Body of pancreas (tissue), 4 donors: Measurements from ENCODE around the gene PRDM16. TPM values are rescaled to one million over a fixed set of nuclear protein-coding genes. Genes with fewer than 3 reads are reported as not detected.
A peak's percentile ranks its signal among the peaks of the same experiment; 100 is the strongest.

Source experiments
- ATAC-seq: fragments of 150-250 bp; one replicate; pipeline ENCODE4 v1.9.1; 2016
- DNase-seq, 4 donors: peaks; one replicate each; pipeline ENCODE4 v3.0.0-alpha.2; 2019
- H3K27ac ChIP-seq, 4 donors: fragments of 200-600 bp; sonication (generic); 1 replicate in 3 of 4; 2 replicates in 1 of 4; pipeline versions ENCODE4 v1.5.1 to v1.6.1; 2016 to 2019; ENCODE audit warnings: mild to moderate bottlenecking in 1 of 4, mixed read lengths in 1 of 4, moderate library complexity in 1 of 4
- H3K27me3 ChIP-seq, 2 donors: fragments of 200-600 bp; sonication (generic); one replicate each; pipeline ENCODE4 v1.6.0; 2016; ENCODE audit warnings: mild to moderate bottlenecking in 1 of 2
- H3K36me3 ChIP-seq, 2 donors: fragments of 200-600 bp; sonication (generic); replicated peaks in 1 of 2; 2 replicates each; pipeline ENCODE4 v1.5.1; 2016; ENCODE audit warnings: low read depth in 2 of 2; ENCODE audit not compliant: insufficient read depth in 1 of 2
- H3K4me1 ChIP-seq: fragments of 200-600 bp; sonication (generic); one replicate; pipeline ENCODE4 v1.6.0; 2016
- H3K4me3 ChIP-seq, 2 donors: fragments of 200-600 bp; sonication (generic); 1 replicate in 1 of 2; 2 replicates in 1 of 2; pipeline ENCODE4 v1.5.1; 2016 to 2019
- H3K9me3 ChIP-seq, 3 donors: fragments of 200-600 bp; sonication (generic); 1 replicate in 2 of 3; 2 replicates in 1 of 3; pipeline ENCODE4 v1.5.1; 2016
- CTCF ChIP-seq, 7 experiments: fragments of 450-650 bp in 4 of 7; fragments of 200-600 bp in 3 of 7; sonication (generic) in 3 of 7; IDR thresholded peaks; one replicate each; pipeline ENCODE4 v1.5.1; 2016 to 2019; ENCODE audit warnings: antibody characterized with exemption in 7 of 7
- POLR2A ChIP-seq, 3 donors: fragments of 450-650 bp; IDR thresholded peaks; one replicate each; pipeline ENCODE4 v1.6.1; 2016; ENCODE audit warnings: antibody characterized with exemption in 3 of 3, mild to moderate bottlenecking in 2 of 3
- WGBS, 2 donors: methylation state at CpG; one replicate each; pipeline ENCODE4 v1.1.5; 2017; 5-methylcytosine and 5-hydroxymethylcytosine counted together
- intact Hi-C: fragments of 100-400 bp; cut with DNase I; formaldehyde crosslinking; loops from one replicate; pipeline ENCODE4 v1.15.1; 2023
- total RNA-seq, 2 donors: library from RNA; depleted of rRNA; stranded (reverse); fragments of >200 nt; gene quantifications; one replicate each; pipeline ENCODE4 v1.1.0, GENCODE V29; 2016

The PRDM16 gene
- total RNA-seq, 2 donors from 2014 or later: 15.2 to 16.6 TPM

GRCh38 chr1:3468236-3469103, 399.5 kb downstream of the PRDM16 start:
- 86 to 98% methylated on average over 10 to 29 of the region's 34 CpGs for WGBS, 2 donors
- Histone ChIP-seq H3K4me3 (no peak overlapping the region), H3K9me3 (no peaks in the 10 kb centered on the region), H3K4me1 (no peaks in the 10 kb centered on the region), H3K36me3 (no peaks in the 10 kb centered on the region), H3K27ac (no peak overlapping the region), H3K27me3 (no peaks in the 10 kb centered on the region)
- TF ChIP-seq POLR2A (IDR thresholded peaks at IDR 0.05) (no peak), CTCF (IDR thresholded peaks at IDR 0.05) (no peak)
- ATAC-seq (no peak), DNase-seq (peak in 2 of 4 donors; percentile 5 to 10)
- intact Hi-C loops: no loop called here

DNA sequence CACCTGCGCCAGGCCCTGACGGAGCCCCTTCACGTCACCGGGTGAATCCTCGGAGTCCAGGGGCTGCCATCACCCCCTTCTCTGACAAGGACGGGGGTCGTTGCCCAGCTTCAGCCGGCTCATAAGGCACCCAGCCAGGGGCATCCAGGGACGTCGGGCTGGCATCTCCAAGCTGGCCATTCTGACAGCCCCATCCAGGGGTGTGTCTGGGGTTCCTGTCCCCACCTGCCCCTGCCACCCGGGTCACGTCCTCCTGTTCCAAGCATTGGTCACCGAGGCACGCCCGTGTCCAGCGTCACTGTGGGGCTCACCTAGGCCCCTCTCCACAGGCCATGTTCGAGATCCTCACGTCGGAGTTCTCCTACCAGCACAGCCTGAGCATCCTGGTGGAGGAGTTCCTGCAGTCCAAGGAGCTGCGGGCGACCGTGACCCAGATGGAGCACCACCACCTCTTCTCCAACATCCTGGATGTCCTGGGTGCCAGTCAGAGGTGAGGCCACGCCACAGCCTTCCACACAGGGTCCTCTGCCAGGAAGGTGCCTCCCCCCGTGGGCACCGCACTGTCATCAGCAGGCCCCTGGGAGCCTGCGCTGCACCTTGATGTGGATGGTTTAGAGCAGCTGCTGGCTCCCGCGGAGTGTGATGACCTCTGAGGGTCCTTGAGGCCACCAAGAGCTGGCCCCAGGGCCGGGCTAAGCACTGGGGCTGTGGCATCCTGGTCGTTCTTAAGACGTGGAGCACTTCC, 400.3 kb downstream of the PRDM16 start:
- intact Hi-C loops: no loop called here
- Histone ChIP-seq H3K36me3 (peaks cover 0 to 3% of the 10 kb centered on the region in 2 donors), H3K9me3 (no peaks in the 10 kb centered on the region), H3K27me3 (no peaks in the 10 kb centered on the region), H3K4me1 (no peaks in the 10 kb centered on the region), H3K27ac (no peak overlapping the region), H3K4me3 (no peak overlapping the region)
- no peak for DNase-seq
- WGBS, 2 donors: 93 to 100% methylated on average over 4 to 29 of the region's 31 CpGs
- ATAC-seq: no peak
- TF ChIP-seq POLR2A (IDR thresholded peaks at IDR 0.05): no peak
- no peak for TF ChIP-seq CTCF (IDR thresholded peaks at IDR 0.05)

DNA sequence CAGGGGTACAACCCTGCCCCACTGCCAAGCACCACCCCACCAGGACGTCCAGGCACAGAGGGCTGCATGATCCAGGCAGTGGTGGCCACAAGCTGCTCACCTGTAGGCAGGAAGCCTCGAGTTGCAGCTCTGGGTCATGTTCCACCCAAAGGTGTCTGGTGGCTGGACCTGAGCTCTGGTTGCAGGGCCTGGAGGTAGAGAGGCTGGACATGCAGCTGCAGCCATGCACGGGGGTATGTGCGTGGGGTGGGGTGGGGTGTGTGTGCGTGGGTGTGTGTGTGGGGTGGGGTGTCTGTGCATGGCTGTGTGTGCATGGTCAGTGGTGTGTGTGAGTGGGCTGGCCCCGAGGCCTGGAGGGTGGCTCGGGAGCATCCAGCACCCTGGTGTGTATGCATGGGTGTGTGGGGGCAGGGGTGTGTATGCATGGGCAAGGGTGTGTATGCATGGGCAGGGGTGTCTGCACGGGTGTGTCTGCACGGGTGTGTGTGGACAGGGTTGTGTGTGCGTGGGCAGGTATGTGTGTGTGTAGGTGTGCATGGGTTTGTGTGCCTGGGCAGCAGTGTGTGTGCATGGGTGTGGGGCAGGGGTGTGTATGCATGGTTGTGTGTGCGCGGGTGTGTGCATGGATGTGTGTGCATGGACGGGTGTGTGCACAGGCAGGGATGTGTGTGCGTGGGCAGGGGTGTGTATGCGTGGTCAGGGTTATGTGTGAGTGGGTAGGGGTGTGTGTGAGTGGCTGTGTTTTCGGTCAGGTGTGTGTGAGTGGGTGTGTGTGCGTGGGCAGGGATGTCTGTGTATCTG, 401.0 kb downstream of the PRDM16 start:
- Histone ChIP-seq H3K27ac (no peak overlapping the region), H3K4me1 (no peaks in the 10 kb centered on the region), H3K27me3 (no peaks in the 10 kb centered on the region), H3K4me3 (no peak overlapping the region), H3K36me3 (peaks cover 0 to 3% of the 10 kb centered on the region in 2 donors), H3K9me3 (no peaks in the 10 kb centered on the region)
- TF ChIP-seq CTCF (IDR thresholded peaks at IDR 0.05) (no peak), POLR2A (IDR thresholded peaks at IDR 0.05) (no peak)
- DNase-seq (no peak), ATAC-seq (no peak)
- 88 to 91% methylated on average over 14 to 17 of the region's 17 CpGs for WGBS, 2 donors
- intact Hi-C loops: no loop called here

- no peak for TF ChIP-seq POLR2A (IDR thresholded peaks at IDR 0.05)
- no peak for TF ChIP-seq CTCF (IDR thresholded peaks at IDR 0.05)
- intact Hi-C loops: no loop called here
- WGBS, 2 donors: 91 to 94% methylated on average over 18 to 22 of the region's 22 CpGs
- Histone ChIP-seq H3K27me3 (no peaks in the 10 kb centered on the region), H3K36me3 (peaks cover 0 to 3% of the 10 kb centered on the region in 2 donors), H3K4me1 (no peaks in the 10 kb centered on the region), H3K4me3 (no peak overlapping the region), H3K27ac (no peak overlapping the region), H3K9me3 (no peaks in the 10 kb centered on the region)
- no peak for ATAC-seq
- DNase-seq: no peak
Measured at GRCh38 chr1:3470650-3471355, 401.8 kb downstream of the PRDM16 start.
